Measurements from ENCODE around the gene GNRH2. TPM values are rescaled to one million over a fixed set of nuclear protein-coding genes. Genes with fewer than 3 reads are reported as not detected.
"Not testable (repeated sequence)": the region's sequence is repeated elsewhere in the genome, so short reads cannot be mapped to it uniquely, and the experiment has no call there.

The GNRH2 gene
- total RNA-seq, 2 experiments from 2014 or later, result not detected

- no peak for DNase-seq
- no peaks in the 10 kb centered on the region for H3K27me3 Mint-ChIP-seq (ENCODE audit: low read depth)
- H3K27ac Mint-ChIP-seq, result no peak overlapping the region
- peaks cover 22% of the 10 kb centered on the region for H3K36me3 Mint-ChIP-seq (ENCODE audit: low read depth)
- H3K9me3 Mint-ChIP-seq, result no peaks in the 10 kb centered on the region
- intact Hi-C loops (cut with micrococcal nuclease), result no loop called here
- no peaks in the 10 kb centered on the region for H3K4me1 Mint-ChIP-seq (ENCODE audit: low read depth)
- no peak overlapping the region for H3K4me3 Mint-ChIP-seq
- CTCF ChIA-PET, result no interaction called here
These were observed 21.6 kb upstream of the GNRH2 start for GRCh38 chr20:3021777-3022176.

DNA sequence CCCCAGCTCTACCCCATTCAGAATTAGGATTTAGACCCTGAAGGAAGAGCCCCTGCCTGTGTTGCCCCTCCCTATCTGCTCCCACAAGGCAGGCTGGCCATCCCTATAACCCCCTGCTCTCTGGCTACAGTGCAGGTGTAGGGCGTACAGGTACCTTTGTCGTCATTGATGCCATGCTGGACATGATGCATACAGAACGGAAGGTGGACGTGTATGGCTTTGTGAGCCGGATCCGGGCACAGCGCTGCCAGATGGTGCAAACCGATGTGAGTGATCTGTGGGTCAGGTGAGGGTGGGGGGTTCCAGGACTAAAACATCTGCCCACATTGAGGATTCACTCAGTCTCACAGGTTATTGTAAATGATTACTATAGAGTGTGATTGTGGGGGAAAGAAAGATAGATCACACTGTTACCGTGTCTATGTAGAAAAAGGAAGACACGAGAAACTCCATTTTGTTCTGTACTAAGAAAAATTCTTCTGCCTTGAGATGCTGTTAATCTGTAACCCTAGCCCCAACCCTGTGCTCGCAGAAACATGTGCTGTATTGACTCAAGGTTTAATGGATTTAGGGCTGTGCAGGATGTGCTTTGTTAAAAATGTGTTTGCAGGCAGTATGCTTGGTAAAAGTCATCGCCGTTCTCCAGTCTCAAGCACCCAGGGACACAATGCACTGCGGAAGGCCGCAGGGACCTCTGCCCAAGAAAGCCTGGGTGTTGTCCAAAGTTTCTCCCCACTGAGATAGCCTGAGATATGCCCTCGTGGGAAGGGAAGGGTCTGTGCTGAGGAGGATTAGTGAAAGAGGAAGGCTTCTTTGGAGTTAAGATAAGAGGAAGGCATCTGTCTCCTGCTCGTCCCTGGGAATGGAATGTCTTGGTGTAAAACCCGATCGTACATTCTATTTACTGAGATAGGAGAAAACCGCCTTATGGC is 20.6 kb upstream of the GNRH2 start:
- H3K27ac Mint-ChIP-seq; H3K27me3 Mint-ChIP-seq (ENCODE audit: low read depth); H3K4me1 Mint-ChIP-seq (ENCODE audit: low read depth); intact Hi-C loops (cut with micrococcal nuclease); H3K4me3 Mint-ChIP-seq; H3K9me3 Mint-ChIP-seq; DNase-seq; CTCF ChIA-PET: not testable (repeated sequence)
- peaks cover 18% of the 10 kb centered on the region for H3K36me3 Mint-ChIP-seq (ENCODE audit: low read depth)

GRCh38 chr20:3027987-3028386 is 15.4 kb upstream of the GNRH2 start:
- CTCF ChIA-PET, result no interaction called here
- DNase-seq, result no peak
- Mint-ChIP-seq H3K27me3 (ENCODE audit: low read depth) (no peaks in the 10 kb centered on the region), H3K4me1 (ENCODE audit: low read depth) (no peaks in the 10 kb centered on the region), H3K9me3 (no peaks in the 10 kb centered on the region), H3K27ac (no peak overlapping the region), H3K36me3 (ENCODE audit: low read depth) (peaks cover 14% of the 10 kb centered on the region), H3K4me3 (no peak overlapping the region)
- intact Hi-C loops (cut with micrococcal nuclease), result no loop called here

DNA sequence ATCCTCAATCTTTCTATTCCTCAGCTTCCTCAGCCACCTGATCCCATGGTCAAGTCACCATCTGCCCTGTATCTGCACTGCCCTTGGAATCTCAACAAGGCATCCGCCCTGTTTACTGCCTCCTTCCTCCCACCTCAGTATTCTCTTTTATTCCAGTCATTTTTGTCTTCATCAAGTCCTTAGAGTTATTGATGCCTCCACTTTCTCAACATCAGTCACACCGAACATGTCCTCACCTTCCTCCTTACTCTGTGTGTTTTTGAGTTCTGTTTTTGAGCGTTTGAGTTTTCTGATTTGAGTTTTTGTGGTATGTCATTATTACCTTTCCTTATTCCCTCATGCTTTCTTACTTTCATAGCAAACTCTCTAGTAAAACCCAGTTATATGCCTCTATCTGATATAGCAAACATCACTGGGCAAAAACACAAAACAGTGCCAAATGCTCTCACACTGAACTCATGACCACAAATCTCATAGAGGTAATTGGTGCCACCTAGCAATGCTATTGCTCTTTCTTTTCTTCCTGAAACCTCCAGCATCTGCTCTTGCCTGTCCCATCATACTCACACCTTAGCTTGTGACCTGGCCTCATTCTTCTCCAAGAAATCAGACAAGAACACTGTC is 11.8 kb upstream of the GNRH2 start:
- Mint-ChIP-seq H3K9me3 (no peaks in the 10 kb centered on the region), H3K4me3 (no peak overlapping the region), H3K36me3 (ENCODE audit: low read depth) (peaks cover 15% of the 10 kb centered on the region), H3K27me3 (ENCODE audit: low read depth) (no peaks in the 10 kb centered on the region), H3K4me1 (ENCODE audit: low read depth) (no peaks in the 10 kb centered on the region), H3K27ac (no peak overlapping the region)
- intact Hi-C loops (cut with micrococcal nuclease), result no loop called here
- DNase-seq, result no peak
- CTCF ChIA-PET, result no interaction called here

GRCh38 chr20:3032624-3033023 is 10.8 kb upstream of the GNRH2 start:
- CTCF ChIA-PET, result no interaction called here
- no peak for DNase-seq
- H3K9me3 Mint-ChIP-seq, result no peaks in the 10 kb centered on the region
- H3K27me3 Mint-ChIP-seq (ENCODE audit: low read depth), result no peaks in the 10 kb centered on the region
- intact Hi-C loops (cut with micrococcal nuclease), result no loop called here
- H3K4me1 Mint-ChIP-seq (ENCODE audit: low read depth), result no peaks in the 10 kb centered on the region
- no peak overlapping the region for H3K27ac Mint-ChIP-seq
- H3K4me3 Mint-ChIP-seq, result no peak overlapping the region
- peaks cover 13% of the 10 kb centered on the region for H3K36me3 Mint-ChIP-seq (ENCODE audit: low read depth)

- Mint-ChIP-seq H3K4me1 (ENCODE audit: low read depth) (no peaks in the 10 kb centered on the region), H3K4me3 (no peak overlapping the region), H3K27ac (no peak overlapping the region), H3K36me3 (ENCODE audit: low read depth) (peaks cover 15% of the 10 kb centered on the region), H3K9me3 (no peaks in the 10 kb centered on the region), H3K27me3 (ENCODE audit: low read depth) (no peaks in the 10 kb centered on the region)
- intact Hi-C loops (cut with micrococcal nuclease), result no loop called here
- DNase-seq, result no peak
- CTCF ChIA-PET, result no interaction called here
These were observed 5.8 kb upstream of the GNRH2 start for GRCh38 chr20:3037654-3038053.

- CTCF ChIA-PET, result no interaction called here
- DNase-seq, result no peak
- H3K27ac Mint-ChIP-seq, result no peak overlapping the region
These were observed 5.0 kb upstream of the GNRH2 start for GRCh38 chr20:3038454-3038853.

DNA sequence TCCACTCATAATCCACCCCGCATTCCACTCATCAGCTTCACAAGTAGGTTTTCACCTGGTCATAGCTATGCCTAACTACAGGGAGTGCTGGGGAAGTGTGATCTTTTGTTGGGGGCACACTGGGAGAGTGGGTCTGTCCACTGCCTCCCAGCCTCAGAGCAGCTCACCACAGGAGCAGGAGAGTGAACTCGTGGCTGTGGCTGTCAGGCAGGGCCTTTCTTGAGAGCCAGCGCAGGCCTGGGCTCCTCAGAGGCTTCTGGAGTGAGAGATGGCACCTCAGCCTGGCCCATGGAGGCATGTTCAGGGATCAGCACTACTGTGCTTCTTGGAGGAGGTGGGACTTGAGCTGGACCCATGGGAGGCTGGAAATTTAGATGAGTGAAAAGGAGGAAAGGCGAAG is 4.0 kb upstream of the GNRH2 start:
- DNase-seq, result no peak
- Mint-ChIP-seq H3K4me1 (ENCODE audit: low read depth) (no peaks in the 10 kb centered on the region), H3K36me3 (ENCODE audit: low read depth) (peaks cover 15% of the 10 kb centered on the region), H3K4me3 (no peak overlapping the region), H3K9me3 (no peaks in the 10 kb centered on the region), H3K27me3 (ENCODE audit: low read depth) (no peaks in the 10 kb centered on the region), H3K27ac (no peak overlapping the region)
- CTCF ChIA-PET, result interaction anchor here (1.2 kb wide), 1 partner anchor 76 kb away, joined by 4 read pairs; no protein-coding TSS in a partner anchor
- intact Hi-C loops (cut with micrococcal nuclease), result no loop called here

More at GRCh38 chr20:3038454-3038853, 5.0 kb upstream of the GNRH2 start:
- intact Hi-C loops (cut with micrococcal nuclease), result no loop called here
- Mint-ChIP-seq H3K27me3 (ENCODE audit: low read depth) (no peaks in the 10 kb centered on the region), H3K9me3 (no peaks in the 10 kb centered on the region), H3K4me1 (ENCODE audit: low read depth) (no peaks in the 10 kb centered on the region), H3K36me3 (ENCODE audit: low read depth) (peaks cover 15% of the 10 kb centered on the region), H3K4me3 (no peak overlapping the region)

DNA sequence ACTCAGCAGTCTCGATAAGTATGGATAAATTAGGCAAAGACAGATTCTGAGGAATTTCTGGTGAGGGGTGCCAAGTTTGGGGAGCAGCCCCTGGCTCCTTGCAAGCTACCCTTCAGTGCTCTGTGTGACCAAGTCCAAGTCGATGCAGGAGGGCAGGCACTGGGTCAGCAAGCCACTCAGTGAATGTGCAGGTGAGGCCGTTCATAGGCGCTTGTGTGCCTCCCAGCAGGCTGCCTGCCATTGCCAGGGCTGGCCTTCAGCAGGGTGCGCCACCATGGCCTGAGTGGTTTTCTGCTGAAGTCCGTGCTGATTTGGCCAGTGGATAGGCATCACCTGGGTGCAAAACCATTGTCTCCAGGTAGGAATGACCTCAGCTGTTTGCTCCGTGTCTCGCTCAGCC is 3.3 kb upstream of the GNRH2 start:
- CTCF ChIA-PET, result interaction anchor here (1.2 kb wide), 1 partner anchor 75 kb away, joined by 4 read pairs; no protein-coding TSS in a partner anchor
- Mint-ChIP-seq H3K36me3 (ENCODE audit: low read depth) (peaks cover 12% of the 10 kb centered on the region), H3K4me1 (ENCODE audit: low read depth) (peaks cover 2% of the 10 kb centered on the region), H3K27me3 (ENCODE audit: low read depth) (no peaks in the 10 kb centered on the region), H3K27ac (no peak overlapping the region), H3K4me3 (no peak overlapping the region), H3K9me3 (no peaks in the 10 kb centered on the region)
- intact Hi-C loops (cut with micrococcal nuclease), result no loop called here
- DNase-seq, result no peak

GRCh38 chr20:3041854-3042409 is 1.5 kb upstream of the GNRH2 start:
- CTCF ChIA-PET, result interaction anchor here (3.2 kb wide), 1 partner anchor 11 kb away, joined by 11 read pairs; no protein-coding TSS in a partner anchor
- H3K27me3 Mint-ChIP-seq (ENCODE audit: low read depth), result no peaks in the 10 kb centered on the region
- peaks cover 11% of the 10 kb centered on the region for H3K4me1 Mint-ChIP-seq (ENCODE audit: low read depth)
- no peak overlapping the region for H3K27ac Mint-ChIP-seq
- H3K36me3 Mint-ChIP-seq (ENCODE audit: low read depth), result peaks cover 7% of the 10 kb centered on the region
- DNase-seq, result no peak
- intact Hi-C loops (cut with micrococcal nuclease), result no loop called here
- H3K4me3 Mint-ChIP-seq, result no peak overlapping the region
- H3K9me3 Mint-ChIP-seq, result no peaks in the 10 kb centered on the region

DNA sequence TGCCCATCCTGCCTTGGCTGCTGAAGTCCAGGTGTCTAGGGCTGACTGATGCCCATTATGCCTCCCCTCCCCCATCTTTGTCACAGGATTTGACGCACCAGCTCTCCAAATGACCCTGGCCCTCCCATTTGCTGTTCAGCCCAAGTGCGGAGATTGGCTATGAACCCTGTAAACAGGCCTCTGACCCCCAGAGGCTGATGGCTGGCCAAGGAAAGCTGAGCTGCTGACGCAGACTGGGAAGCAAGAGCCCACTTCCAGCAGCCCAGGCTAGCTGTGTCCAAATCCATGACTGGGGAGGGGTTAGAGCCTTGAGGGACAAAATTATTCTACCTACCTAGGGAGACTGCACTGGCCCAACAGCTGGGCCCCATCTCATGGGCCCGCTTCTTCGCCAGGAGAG is 797 bp upstream of the GNRH2 start:
- Mint-ChIP-seq H3K4me1 (ENCODE audit: low read depth) (peaks cover 17% of the 10 kb centered on the region), H3K4me3 (no peak overlapping the region), H3K36me3 (ENCODE audit: low read depth) (peaks cover 8% of the 10 kb centered on the region), H3K9me3 (no peaks in the 10 kb centered on the region), H3K27me3 (ENCODE audit: low read depth) (no peaks in the 10 kb centered on the region), H3K27ac (no peak overlapping the region)
- CTCF ChIA-PET, result interaction anchor here (3.2 kb wide), 1 partner anchor 10 kb away, joined by 11 read pairs; no protein-coding TSS in a partner anchor
- intact Hi-C loops (cut with micrococcal nuclease), result no loop called here
- no peak for DNase-seq

DNA sequence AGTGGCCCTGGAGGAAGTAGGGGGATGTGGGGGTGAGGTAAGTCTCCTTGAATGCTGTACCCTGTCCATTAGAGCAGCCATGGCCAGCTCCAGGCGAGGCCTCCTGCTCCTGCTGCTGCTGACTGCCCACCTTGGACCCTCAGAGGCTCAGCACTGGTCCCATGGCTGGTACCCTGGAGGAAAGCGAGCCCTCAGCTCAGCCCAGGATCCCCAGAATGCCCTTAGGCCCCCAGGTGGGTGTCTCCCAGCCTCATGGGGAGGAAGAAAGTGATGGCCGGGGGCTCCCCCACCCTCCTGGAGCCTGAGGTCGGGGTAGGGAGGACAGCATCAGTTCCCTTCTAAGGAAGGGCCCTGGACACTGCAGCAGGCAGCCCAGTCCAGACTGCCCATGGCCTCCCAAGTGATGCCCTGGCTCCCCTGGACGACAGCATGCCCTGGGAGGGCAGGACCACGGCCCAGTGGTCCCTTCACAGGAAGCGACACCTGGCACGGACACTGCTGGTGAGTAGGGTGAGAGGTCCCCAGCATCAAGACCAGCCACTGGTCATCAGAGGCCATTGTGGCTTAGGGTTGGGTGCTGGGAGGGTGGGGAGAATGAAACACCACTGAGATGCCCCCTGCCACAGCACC is 1.0 kb downstream of the GNRH2 start:
- no peaks in the 10 kb centered on the region for H3K9me3 Mint-ChIP-seq

More for the DNA sequence above, 1.0 kb downstream of the GNRH2 start:
- no peak for DNase-seq
- CTCF ChIA-PET, result interaction anchor here (0.8 to 3.2 kb wide), 2 partner anchors 9 to 523 kb away, joined by 4 to 11 read pairs; no protein-coding TSS in a partner anchor
- Mint-ChIP-seq H3K36me3 (ENCODE audit: low read depth) (peaks cover 14% of the 10 kb centered on the region), H3K27ac (no peak overlapping the region), H3K4me3 (no peak overlapping the region), H3K27me3 (ENCODE audit: low read depth) (no peaks in the 10 kb centered on the region), H3K4me1 (ENCODE audit: low read depth) (peaks cover 23% of the 10 kb centered on the region)
- intact Hi-C loops (cut with micrococcal nuclease), result no loop called here

Data from activated naive CD4-positive, alpha-beta T cell treated with anti-CD3 and anti-CD28 coated beads for 36 hours (primary cell).